ENCODE results near the gene ALG9.

Gene ALG9

DNA sequence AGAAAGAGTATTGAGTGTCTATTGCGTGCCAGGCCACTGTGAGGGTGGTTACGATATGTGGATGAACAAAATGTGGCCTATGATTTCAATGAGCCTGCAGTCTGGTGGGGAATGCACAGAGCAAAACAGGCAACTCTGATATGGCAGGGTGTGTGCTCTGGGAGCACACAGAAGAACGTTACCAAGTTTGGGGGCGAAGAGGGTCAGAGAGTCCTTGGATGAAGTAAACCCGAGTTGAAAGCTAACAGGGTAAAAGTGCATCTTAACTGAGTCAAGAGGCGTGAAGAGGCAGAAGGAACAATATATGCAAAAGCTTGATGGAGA is 8.2 kb upstream of the ALG9 start:
- peak overlapping the region; percentile 69 for H3K4me3 ChIP-seq (ENCODE audit: low read depth, low read length)
- in situ Hi-C loops (cut with HindIII; ENCODE audit: low sequenced_read_pairs) = no loop called here
- no peak for DNase-seq (ENCODE audit: low read depth, low spot score)
- TF ChIP-seq, protein P1, sequence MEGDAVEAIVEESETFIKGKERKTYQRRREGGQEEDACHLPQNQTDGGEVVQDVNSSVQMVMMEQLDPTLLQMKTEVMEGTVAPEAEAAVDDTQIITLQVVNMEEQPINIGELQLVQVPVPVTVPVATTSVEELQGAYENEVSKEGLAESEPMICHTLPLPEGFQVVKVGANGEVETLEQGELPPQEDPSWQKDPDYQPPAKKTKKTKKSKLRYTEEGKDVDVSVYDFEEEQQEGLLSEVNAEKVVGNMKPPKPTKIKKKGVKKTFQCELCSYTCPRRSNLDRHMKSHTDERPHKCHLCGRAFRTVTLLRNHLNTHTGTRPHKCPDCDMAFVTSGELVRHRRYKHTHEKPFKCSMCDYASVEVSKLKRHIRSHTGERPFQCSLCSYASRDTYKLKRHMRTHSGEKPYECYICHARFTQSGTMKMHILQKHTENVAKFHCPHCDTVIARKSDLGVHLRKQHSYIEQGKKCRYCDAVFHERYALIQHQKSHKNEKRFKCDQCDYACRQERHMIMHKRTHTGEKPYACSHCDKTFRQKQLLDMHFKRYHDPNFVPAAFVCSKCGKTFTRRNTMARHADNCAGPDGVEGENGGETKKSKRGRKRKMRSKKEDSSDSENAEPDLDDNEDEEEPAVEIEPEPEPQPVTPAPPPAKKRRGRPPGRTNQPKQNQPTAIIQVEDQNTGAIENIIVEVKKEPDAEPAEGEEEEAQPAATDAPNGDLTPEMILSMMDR (IDR thresholded peaks at IDR 0.05; ENCODE audit: low read depth, low read length) = no peak

DNA sequence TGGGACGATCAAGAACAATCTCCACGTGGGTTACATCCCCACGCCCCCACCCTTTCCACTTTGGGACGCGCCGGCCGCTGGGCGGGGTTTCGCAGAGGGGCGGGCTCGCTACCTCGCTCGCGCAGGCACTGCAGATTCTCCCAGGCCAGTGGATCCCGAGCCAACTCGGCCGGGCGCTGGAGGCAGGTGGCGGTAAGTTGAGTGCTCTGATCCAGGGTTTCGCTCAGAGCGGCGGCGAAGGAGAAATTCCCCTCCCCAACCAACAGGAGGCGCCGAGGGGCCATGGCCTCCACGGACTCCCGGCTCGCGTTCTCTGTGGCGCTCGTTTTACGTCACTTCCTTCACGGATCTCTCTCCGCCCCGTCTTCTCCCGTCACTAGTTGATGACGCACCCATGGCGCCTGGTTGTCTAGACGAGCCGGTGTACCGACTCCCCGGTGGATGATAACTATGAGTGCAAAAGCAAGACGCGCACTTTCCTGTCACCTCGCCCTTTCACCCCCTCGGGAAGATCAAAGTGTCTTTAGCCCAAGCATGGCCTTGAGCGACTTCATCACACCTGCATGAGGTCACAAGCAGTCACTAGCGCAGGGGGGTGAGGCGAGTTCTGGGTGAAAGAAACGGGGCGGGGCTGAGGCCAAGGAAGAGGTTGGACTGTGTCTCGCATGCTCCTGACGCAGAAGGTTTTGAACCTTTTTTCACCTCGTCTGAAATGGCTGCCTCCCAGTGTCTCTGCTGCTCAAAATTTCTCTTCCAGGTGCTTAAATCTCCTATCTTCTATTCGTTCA is 7.7 kb upstream of the ALG9 start, which contains the start of the genes CFAP68 and FDXACB1:
CFAP68 (plus strand) TSS at position 693 of the 788 bp plus-strand sequence; CDS start at position 713, 20 bp downstream.
FDXACB1 (minus strand) TSS at position 317 of the 788 bp plus-strand sequence; CDS start at position 284, 33 bp downstream.
- peak within 1 kb of the TSS; percentile 69 for H3K4me3 ChIP-seq (ENCODE audit: low read depth, low read length)
- in situ Hi-C loops (cut with HindIII; ENCODE audit: low sequenced_read_pairs) = no loop called here
- DNase-seq (ENCODE audit: low read depth, low spot score) = peak; percentile 98
- TF ChIP-seq, protein P1 (IDR thresholded peaks at IDR 0.05; ENCODE audit: low read depth, low read length) = peak; percentile 94

DNA sequence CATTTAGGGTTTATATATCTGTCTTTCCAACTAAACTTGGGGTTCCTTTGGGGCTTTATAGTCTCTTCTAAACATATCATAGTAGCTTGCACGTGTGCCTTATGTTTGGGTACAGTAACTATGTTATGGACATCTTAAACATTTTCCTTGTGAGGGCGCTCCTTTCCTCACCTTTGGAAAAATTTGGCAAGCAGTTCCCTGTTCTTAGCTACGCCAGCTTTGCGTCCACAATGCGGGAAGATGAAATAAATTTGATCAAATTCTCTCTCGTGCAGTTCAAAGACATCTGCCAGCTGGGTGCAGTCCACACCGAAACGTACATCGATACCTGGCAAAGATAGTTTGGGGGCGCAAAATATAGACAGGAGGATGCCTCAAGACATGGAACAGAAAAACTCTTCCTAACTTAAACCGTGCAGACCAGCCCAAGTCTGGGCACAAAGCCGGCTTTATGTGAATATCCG is 7.0 kb upstream of the ALG9 start:
- H3K4me3 ChIP-seq (ENCODE audit: low read depth, low read length) = peak overlapping the region; percentile 69
- TF ChIP-seq, protein P1 (IDR thresholded peaks at IDR 0.05; ENCODE audit: low read depth, low read length) = no peak
- in situ Hi-C loops (cut with HindIII; ENCODE audit: low sequenced_read_pairs) = no loop called here
- no peak for DNase-seq (ENCODE audit: low read depth, low spot score)

DNA sequence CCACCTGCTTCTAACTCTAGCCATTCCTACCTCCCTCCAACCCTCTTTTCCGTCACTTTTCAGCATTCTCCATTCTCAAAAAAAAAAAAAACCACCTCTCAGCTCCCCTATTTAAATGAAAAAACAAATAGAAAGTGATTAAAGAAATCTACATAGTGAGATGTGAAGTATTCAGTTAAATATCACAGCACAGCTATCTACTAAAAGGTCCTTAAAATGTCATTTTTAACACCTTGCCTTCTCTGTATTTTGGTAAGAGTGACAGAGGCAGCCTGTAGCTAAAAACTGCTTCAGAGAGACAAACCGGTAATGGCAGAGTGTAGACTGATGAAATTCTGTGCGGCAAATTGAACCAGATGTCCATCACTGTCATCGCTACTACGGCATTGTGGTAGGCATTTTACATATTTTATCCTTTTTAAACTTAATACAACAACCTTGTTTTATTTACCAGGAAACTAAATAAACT is 346 bp upstream of the ALG9 start:
- DNase-seq (ENCODE audit: low read depth, low spot score) = no peak
- H3K4me3 ChIP-seq (ENCODE audit: low read depth, low read length) = peak overlapping the region; percentile 58
- TF ChIP-seq, protein P1 (IDR thresholded peaks at IDR 0.05; ENCODE audit: low read depth, low read length) = no peak
- in situ Hi-C loops (cut with HindIII; ENCODE audit: low sequenced_read_pairs) = no loop called here

DNA sequence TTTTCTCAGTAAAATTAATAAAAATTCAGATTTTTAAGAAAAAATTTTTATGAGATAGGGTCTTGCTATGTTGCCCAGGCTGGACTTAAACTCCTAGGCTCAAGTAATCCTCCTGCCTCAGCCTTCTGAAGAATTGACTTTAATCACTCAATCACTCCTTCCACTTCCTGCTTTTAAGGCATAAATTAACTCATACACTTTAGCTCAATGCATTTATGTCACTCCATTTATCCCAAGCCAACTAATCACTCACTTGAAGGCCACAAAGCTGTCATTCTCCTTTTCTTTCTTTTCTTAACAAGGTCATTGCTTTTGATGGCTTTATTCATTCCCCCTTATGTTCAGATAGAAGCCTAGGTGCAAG is 877 bp downstream of the ALG9 start:
- TF ChIP-seq, protein P1 (IDR thresholded peaks at IDR 0.05; ENCODE audit: low read depth, low read length) = no peak
- peak overlapping the region; percentile 58 for H3K4me3 ChIP-seq (ENCODE audit: low read depth, low read length)
- in situ Hi-C loops (cut with HindIII; ENCODE audit: low sequenced_read_pairs) = no loop called here
- no peak for DNase-seq (ENCODE audit: low read depth, low spot score)

DNA sequence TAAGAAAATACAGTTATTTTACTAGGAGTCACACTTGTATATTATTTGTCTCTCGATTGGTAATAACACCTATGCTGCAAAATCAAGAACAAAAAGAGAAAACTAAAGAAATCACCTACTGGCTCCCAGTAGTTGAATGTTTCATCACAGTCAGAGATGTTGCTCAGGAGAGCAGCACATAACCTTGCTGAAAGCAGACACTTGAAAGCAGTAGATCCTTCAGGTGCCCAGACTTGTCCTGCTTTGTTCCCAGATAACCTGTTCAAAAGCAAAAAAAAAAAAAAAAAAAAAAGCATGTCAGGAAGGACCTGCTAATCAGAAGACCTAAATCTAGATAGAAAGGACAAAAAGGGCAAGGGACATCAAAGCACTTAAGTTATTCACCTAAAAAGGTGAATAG is 1.3 kb downstream of the ALG9 start:
- in situ Hi-C loops (cut with HindIII; ENCODE audit: low sequenced_read_pairs) = no loop called here
- no peak overlapping the region for H3K4me3 ChIP-seq (ENCODE audit: low read depth, low read length)
- TF ChIP-seq, protein P1 (IDR thresholded peaks at IDR 0.05; ENCODE audit: low read depth, low read length) = no peak
- no peak for DNase-seq (ENCODE audit: low read depth, low spot score)
